ENCODE measurements around the gene FCSK. TPM values are rescaled to one million over a fixed set of nuclear protein-coding genes. Genes with fewer than 3 reads are reported as not detected.
"Not testable (repeated sequence)": the region's sequence is repeated elsewhere in the genome, so short reads cannot be mapped to it uniquely, and the experiment has no call there.

FCSK gene
- total and polyA plus RNA-seq, 8 donors = 11.7 to 33.6 (median 15.2) TPM

DNA sequence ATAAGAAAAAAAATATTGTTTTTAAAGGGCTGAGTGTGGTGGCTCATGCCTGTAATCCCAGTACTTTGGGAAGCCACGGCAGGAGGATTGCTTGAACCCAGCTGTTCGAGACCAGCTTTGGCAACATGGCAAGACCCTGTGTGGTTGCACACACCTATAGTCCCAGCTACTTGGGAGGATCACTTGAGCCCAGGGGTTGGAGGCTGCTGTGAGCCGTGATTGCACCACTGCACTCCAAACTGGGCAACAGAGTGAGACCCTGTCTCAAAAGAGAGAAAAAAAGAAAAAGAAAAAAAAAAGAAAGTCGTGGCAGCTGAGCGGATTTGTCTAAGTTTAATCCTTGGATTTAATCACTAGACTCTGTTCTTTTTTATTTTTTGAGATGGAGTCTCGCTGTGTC is 6.3 kb upstream of the FCSK start:
- H3K27ac ChIP-seq = no peak overlapping the region
- intact Hi-C loops (cut with DNase I) = no loop called here
- no peak overlapping the region for H3K4me3 ChIP-seq
- FAIRE-seq (no peak), ATAC-seq (no peak), DNase-seq (no peak)
- no peaks in the 10 kb centered on the region for H3K9me3 ChIP-seq
- TF ChIP-seq, protein P1, sequence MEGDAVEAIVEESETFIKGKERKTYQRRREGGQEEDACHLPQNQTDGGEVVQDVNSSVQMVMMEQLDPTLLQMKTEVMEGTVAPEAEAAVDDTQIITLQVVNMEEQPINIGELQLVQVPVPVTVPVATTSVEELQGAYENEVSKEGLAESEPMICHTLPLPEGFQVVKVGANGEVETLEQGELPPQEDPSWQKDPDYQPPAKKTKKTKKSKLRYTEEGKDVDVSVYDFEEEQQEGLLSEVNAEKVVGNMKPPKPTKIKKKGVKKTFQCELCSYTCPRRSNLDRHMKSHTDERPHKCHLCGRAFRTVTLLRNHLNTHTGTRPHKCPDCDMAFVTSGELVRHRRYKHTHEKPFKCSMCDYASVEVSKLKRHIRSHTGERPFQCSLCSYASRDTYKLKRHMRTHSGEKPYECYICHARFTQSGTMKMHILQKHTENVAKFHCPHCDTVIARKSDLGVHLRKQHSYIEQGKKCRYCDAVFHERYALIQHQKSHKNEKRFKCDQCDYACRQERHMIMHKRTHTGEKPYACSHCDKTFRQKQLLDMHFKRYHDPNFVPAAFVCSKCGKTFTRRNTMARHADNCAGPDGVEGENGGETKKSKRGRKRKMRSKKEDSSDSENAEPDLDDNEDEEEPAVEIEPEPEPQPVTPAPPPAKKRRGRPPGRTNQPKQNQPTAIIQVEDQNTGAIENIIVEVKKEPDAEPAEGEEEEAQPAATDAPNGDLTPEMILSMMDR (IDR thresholded peaks at IDR 0.05) = no peak
- no peaks in the 10 kb centered on the region for H3K27me3 ChIP-seq
- H3K36me3 ChIP-seq = no peaks in the 10 kb centered on the region
- no peaks in the 10 kb centered on the region for H3K4me1 ChIP-seq
- WGBS, 2 donors = 88 to 92% methylated on average over 6 of the region's 6 CpGs

GRCh38 chr16:70450142-70451003 is 4.0 kb upstream of the FCSK start:
- H3K36me3 ChIP-seq; intact Hi-C loops (cut with DNase I); H3K27ac ChIP-seq; ATAC-seq; H3K9me3 ChIP-seq; H3K4me3 ChIP-seq; H3K4me1 ChIP-seq; H3K27me3 ChIP-seq; FAIRE-seq; DNase-seq: not testable (repeated sequence)
- 74 to 78% methylated on average over 35 to 37 of the region's 37 CpGs for WGBS, 2 donors

- H3K27me3 ChIP-seq; H3K27ac ChIP-seq; H3K36me3 ChIP-seq; intact Hi-C loops (cut with DNase I); H3K4me3 ChIP-seq; H3K9me3 ChIP-seq; FAIRE-seq; H3K4me1 ChIP-seq; ATAC-seq: not testable (repeated sequence)
- WGBS, 2 donors = 42 to 44% methylated on average over 22 to 25 of the region's 25 CpGs
- peak in 1 of 6 donors; percentile 58 for DNase-seq
Measured at GRCh38 chr16:70451004-70451340, 3.4 kb upstream of the FCSK start.

GRCh38 chr16:70453117-70453891 is 1.1 kb upstream of the FCSK start:
- TF ChIP-seq, protein P1 (IDR thresholded peaks at IDR 0.05) = no peak

DNA sequence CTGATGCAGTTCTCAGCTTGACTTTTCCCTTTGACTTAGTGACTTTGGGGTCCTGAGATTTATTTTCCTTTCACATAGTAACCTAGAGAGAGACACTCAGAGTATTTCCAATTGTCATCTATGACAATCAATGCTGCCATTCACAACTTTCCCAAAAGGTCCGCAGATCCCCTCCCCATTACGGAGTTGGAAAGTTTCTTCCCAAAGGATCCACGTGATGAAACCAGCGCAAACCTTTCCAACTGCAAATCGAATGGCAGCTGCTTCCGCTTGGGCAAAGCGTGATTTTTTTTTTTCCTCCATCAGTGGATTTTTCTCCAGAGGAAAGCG is 538 bp upstream of the FCSK start:
- 0% methylated on average over 8 of the region's 8 CpGs for WGBS, 2 donors
- Histone ChIP-seq H3K4me3 (peak overlapping the region; percentile 89 to 97 (median 92)), H3K27ac (peak overlapping the region; percentile 92 to 98 (median 94)), H3K9me3 (no peaks in the 10 kb centered on the region), H3K27me3 (no peaks in the 10 kb centered on the region), H3K4me1 (peaks cover 4 to 5% (median 4%) of the 10 kb centered on the region in 3 donors), H3K36me3 (no peaks in the 10 kb centered on the region)
- TF ChIP-seq, protein P1 (IDR thresholded peaks at IDR 0.05) = no peak
- intact Hi-C loops (cut with DNase I) = no loop called here
- ATAC-seq = no peak
- DNase-seq = no peak
- no peak for FAIRE-seq

More at GRCh38 chr16:70453117-70453891, 1.1 kb upstream of the FCSK start:
- H3K4me1 ChIP-seq = peaks cover 4 to 5% (median 4%) of the 10 kb centered on the region in 3 donors
- H3K27ac ChIP-seq = peak overlapping the region; percentile 92 to 98 (median 94)
- no peaks in the 10 kb centered on the region for H3K9me3 ChIP-seq
- ATAC-seq (no peak), FAIRE-seq (no peak), DNase-seq (no peak)
- no peaks in the 10 kb centered on the region for H3K27me3 ChIP-seq
- peak overlapping the region in 3 of 4 donors; percentile 89 to 94 (median 91) for H3K4me3 ChIP-seq
- no peaks in the 10 kb centered on the region for H3K36me3 ChIP-seq
- intact Hi-C loops (cut with DNase I) = no loop called here
- WGBS, 2 donors = 97% methylated on average over 11 of the region's 11 CpGs
